Neural cell (in vitro differentiated cells): ENCODE measurements around the gene ITGA2B. TPM values are rescaled to one million over a fixed set of nuclear protein-coding genes. Genes with fewer than 3 reads are reported as not detected.

ENCODE experiments used
- H2AFZ ChIP-seq: fragments of 200-600, 300-800 bp; sonication (generic), shearing (Covaris generic); 2 replicates; pipeline ENCODE4 v1.6.0; 2014; ENCODE audit warnings: low read depth, mild to moderate bottlenecking, antibody characterized with exemption, low read length, moderate library complexity
- H3F3A ChIP-seq: fragments of 200-600 bp; shearing (Covaris generic); 2 replicates; pipeline ENCODE4 v1.6.1; 2016; ENCODE audit warnings: mild to moderate bottlenecking, moderate library complexity, mixed read lengths, antibody characterized with exemption, low read length; ENCODE audit not compliant: insufficient read depth, poor library complexity, severe bottlenecking
- H3K27ac ChIP-seq: fragments of 200-600, 300-800 bp; sonication (generic), shearing (Covaris generic); 2 replicates; pipeline ENCODE4 v1.5.1; 2014; ENCODE audit warnings: mild to moderate bottlenecking, low read length, moderate library complexity
- H3K27me3 ChIP-seq: fragments of 300-800, 200-600 bp; sonication (generic), shearing (Covaris generic); 2 replicates; pipeline ENCODE4 v1.6.0; 2014; ENCODE audit warnings: mild to moderate bottlenecking, low read depth, low read length, moderate library complexity; ENCODE audit not compliant: insufficient read depth
- H3K36me3 ChIP-seq: fragments of 300-800, 200-600 bp; sonication (generic), shearing (Covaris generic); 2 replicates; pipeline ENCODE4 v1.5.1; 2014; ENCODE audit warnings: mild to moderate bottlenecking, antibody characterized with exemption, low read length, moderate library complexity; ENCODE audit not compliant: insufficient read depth
- H3K4me2 ChIP-seq: fragments of 300-800, 200-600 bp; sonication (generic), shearing (Covaris generic); 2 replicates; pipeline ENCODE4 v1.6.0; 2014; ENCODE audit warnings: mild to moderate bottlenecking, low read length
- H3K4me3 ChIP-seq: fragments of 300-800, 200-600 bp; sonication (generic), shearing (Covaris generic); 2 replicates; pipeline ENCODE4 v1.5.1; 2014; ENCODE audit warnings: mild to moderate bottlenecking, low read length, moderate library complexity
- H3K79me2 ChIP-seq: fragments of 200-600 bp; shearing (Covaris generic); replicated peaks from 2 replicates; pipeline ENCODE4 v1.6.0; 2014; ENCODE audit warnings: mild to moderate bottlenecking, low read length, moderate library complexity; ENCODE audit not compliant: insufficient read depth
- H3K9ac ChIP-seq: fragments of 300-800, 200-600 bp; sonication (generic), shearing (Covaris generic); 2 replicates; pipeline ENCODE4 v1.6.1; 2016; ENCODE audit warnings: mild to moderate bottlenecking, low read length, mixed read lengths
- H3K9me2 ChIP-seq: fragments of 200-600 bp; shearing (Covaris generic); 2 replicates; pipeline ENCODE4 v1.6.1; 2016; ENCODE audit warnings: mild to moderate bottlenecking, low read length, mixed read lengths; ENCODE audit not compliant: insufficient read depth
- H3K9me3 ChIP-seq: fragments of 200-600, 300-800 bp; sonication (generic), shearing (Covaris generic); 2 replicates; pipeline ENCODE4 v1.6.1; 2016; ENCODE audit warnings: mild to moderate bottlenecking, mixed run types, low read length, moderate library complexity, mixed read lengths
- H4K20me1 ChIP-seq: fragments of 200-600 bp; shearing (Covaris generic); 2 replicates; pipeline ENCODE4 v1.6.1; 2016; ENCODE audit warnings: mild to moderate bottlenecking, mixed run types; ENCODE audit not compliant: insufficient read depth
- CTCF ChIP-seq: fragments of 450-650 bp; IDR thresholded peaks from 2 replicates; pipeline ENCODE4 v1.5.1; 2014; ENCODE audit warnings: antibody characterized with exemption, mild to moderate bottlenecking, moderate library complexity; ENCODE audit not compliant: poor library complexity, severe bottlenecking
- EP300 ChIP-seq: fragments of 450-650 bp; conservative IDR thresholded peaks from 2 replicates; pipeline ENCODE4 v1.6.1; 2014; ENCODE audit warnings: antibody characterized with exemption, mild to moderate bottlenecking, moderate library complexity; ENCODE audit not compliant: poor library complexity, severe bottlenecking
- EZH2 ChIP-seq: fragments of 200-600, 300-800 bp; shearing (Covaris generic), sonication (generic); IDR thresholded peaks from 2 replicates; pipeline ENCODE4 v1.6.1; 2014; ENCODE audit warnings: antibody characterized with exemption, low read length, borderline replicate concordance, mild to moderate bottlenecking; ENCODE audit not compliant: insufficient read depth, poor library complexity, severe bottlenecking
- MXI1 ChIP-seq: fragments of 450-650 bp; conservative IDR thresholded peaks from 2 replicates; pipeline ENCODE4 v1.6.1; 2014; ENCODE audit warnings: antibody characterized with exemption, mild to moderate bottlenecking; ENCODE audit not compliant: poor library complexity, severe bottlenecking
- POLR2AphosphoS5 ChIP-seq: IDR thresholded peaks from 2 replicates; pipeline ENCODE4 v1.6.1; 2012
- RAD21 ChIP-seq: fragments of 450-650 bp; conservative IDR thresholded peaks from 2 replicates; pipeline ENCODE4 v1.6.1; 2014; ENCODE audit warnings: antibody characterized with exemption, mild to moderate bottlenecking, moderate library complexity
- SMC3 ChIP-seq: fragments of 450-650 bp; conservative IDR thresholded peaks from 2 replicates; pipeline ENCODE4 v1.6.1; 2014; ENCODE audit warnings: antibody characterized with exemption, mild to moderate bottlenecking, moderate library complexity; ENCODE audit not compliant: poor library complexity
- TAF1 ChIP-seq: IDR thresholded peaks from 2 replicates; pipeline ENCODE4 v1.6.1; 2012; ENCODE audit warnings: low read depth
- polyA plus RNA-seq: library from polyadenylated mRNA; depleted of rRNA; stranded (reverse); fragments of >200 nt; gene quantifications from 2 replicates; pipeline ENCODE4 v1.2.3, GENCODE V29; 2014
- TF ChIP-seq, protein P1 (sequence below): IDR thresholded peaks from 2 replicates; pipeline ENCODE4 v1.6.1; 2012; ENCODE audit warnings: borderline replicate concordance

The ITGA2B gene
- polyA plus RNA-seq, 1 donor from 2014 or later = 3.1 TPM

GRCh38 chr17:44376779-44377178, 12.7 kb downstream of the ITGA2B start:
- Histone ChIP-seq H3K36me3 (no peaks in the 10 kb centered on the region), H4K20me1 (no peaks in the 10 kb centered on the region), H3K9me3 (no peaks in the 10 kb centered on the region), H3K27ac (no peak overlapping the region), H3K27me3 (no peaks in the 10 kb centered on the region), H3K79me2 (no peaks in the 10 kb centered on the region), H2AFZ (no peak overlapping the region), H3K4me3 (no peak overlapping the region), H3K4me2 (no peak overlapping the region), H3F3A (no peaks in the 10 kb centered on the region), H3K9me2 (no peaks in the 10 kb centered on the region), H3K9ac (no peak overlapping the region)
- TF ChIP-seq RAD21 = no peak
- TF ChIP-seq, protein P1, sequence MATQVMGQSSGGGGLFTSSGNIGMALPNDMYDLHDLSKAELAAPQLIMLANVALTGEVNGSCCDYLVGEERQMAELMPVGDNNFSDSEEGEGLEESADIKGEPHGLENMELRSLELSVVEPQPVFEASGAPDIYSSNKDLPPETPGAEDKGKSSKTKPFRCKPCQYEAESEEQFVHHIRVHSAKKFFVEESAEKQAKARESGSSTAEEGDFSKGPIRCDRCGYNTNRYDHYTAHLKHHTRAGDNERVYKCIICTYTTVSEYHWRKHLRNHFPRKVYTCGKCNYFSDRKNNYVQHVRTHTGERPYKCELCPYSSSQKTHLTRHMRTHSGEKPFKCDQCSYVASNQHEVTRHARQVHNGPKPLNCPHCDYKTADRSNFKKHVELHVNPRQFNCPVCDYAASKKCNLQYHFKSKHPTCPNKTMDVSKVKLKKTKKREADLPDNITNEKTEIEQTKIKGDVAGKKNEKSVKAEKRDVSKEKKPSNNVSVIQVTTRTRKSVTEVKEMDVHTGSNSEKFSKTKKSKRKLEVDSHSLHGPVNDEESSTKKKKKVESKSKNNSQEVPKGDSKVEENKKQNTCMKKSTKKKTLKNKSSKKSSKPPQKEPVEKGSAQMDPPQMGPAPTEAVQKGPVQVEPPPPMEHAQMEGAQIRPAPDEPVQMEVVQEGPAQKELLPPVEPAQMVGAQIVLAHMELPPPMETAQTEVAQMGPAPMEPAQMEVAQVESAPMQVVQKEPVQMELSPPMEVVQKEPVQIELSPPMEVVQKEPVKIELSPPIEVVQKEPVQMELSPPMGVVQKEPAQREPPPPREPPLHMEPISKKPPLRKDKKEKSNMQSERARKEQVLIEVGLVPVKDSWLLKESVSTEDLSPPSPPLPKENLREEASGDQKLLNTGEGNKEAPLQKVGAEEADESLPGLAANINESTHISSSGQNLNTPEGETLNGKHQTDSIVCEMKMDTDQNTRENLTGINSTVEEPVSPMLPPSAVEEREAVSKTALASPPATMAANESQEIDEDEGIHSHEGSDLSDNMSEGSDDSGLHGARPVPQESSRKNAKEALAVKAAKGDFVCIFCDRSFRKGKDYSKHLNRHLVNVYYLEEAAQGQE = no peak
- no peak for TF ChIP-seq SMC3
- no peak for TF ChIP-seq CTCF
- no peak for TF ChIP-seq MXI1
- no peak for TF ChIP-seq EZH2
- no peak for TF ChIP-seq EP300
- no peak for TF ChIP-seq TAF1
- TF ChIP-seq POLR2AphosphoS5 = no peak

- H3K36me3 ChIP-seq = no peaks in the 10 kb centered on the region
- no peaks in the 10 kb centered on the region for H4K20me1 ChIP-seq
- no peaks in the 10 kb centered on the region for H3K9me2 ChIP-seq
- H3K27me3 ChIP-seq = no peaks in the 10 kb centered on the region
- no peak overlapping the region for H3K4me3 ChIP-seq
- TF ChIP-seq CTCF = no peak
- no peak for TF ChIP-seq TAF1
- TF ChIP-seq EZH2 = no peak
- TF ChIP-seq SMC3 = no peak
- no peak for TF ChIP-seq RAD21
- no peak for TF ChIP-seq EP300
- TF ChIP-seq MXI1 = no peak
- TF ChIP-seq, protein P1 = no peak
- TF ChIP-seq POLR2AphosphoS5 = no peak
- no peaks in the 10 kb centered on the region for H3K79me2 ChIP-seq
- no peak overlapping the region for H3K27ac ChIP-seq
- H3K9ac ChIP-seq = no peak overlapping the region
- H2AFZ ChIP-seq = no peak overlapping the region
- H3K4me2 ChIP-seq = no peak overlapping the region
- H3K9me3 ChIP-seq = no peaks in the 10 kb centered on the region
- H3F3A ChIP-seq = no peaks in the 10 kb centered on the region
Observed at GRCh38 chr17:44376124-44376523, 13.3 kb downstream of the ITGA2B start.
